Measurements from ENCODE around the gene SCAF1.

The SCAF1 gene

DNA sequence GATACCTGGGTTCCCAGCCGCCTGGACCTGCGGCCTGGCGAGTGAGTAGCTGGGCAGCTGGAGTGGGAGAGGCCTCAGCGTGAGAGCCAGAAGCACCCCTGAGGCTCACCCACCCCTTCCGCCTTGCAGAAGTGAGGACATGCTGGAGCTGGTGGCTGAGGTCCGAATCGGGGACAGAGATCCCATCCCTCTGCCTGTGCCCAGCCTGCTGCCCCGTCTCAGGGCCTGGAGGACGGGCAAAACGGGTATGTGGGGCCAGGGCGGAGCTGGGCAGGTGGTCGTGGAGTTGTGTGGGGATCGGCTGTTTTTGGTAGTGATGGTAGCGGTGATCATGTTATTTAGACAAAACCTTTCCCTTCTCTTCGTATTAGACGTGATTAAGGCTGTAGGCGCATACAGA, 4.6 kb downstream of the SCAF1 start:
- no peak for DNase-seq

GRCh38 chr19:49651029-49651819, 9.2 kb downstream of the SCAF1 start:
- DNase-seq: no peak

GRCh38 chr19:49651820-49652550, 10.0 kb downstream of the SCAF1 start:
- DNase-seq: no peak

GRCh38 chr19:49652551-49653465, 10.8 kb downstream of the SCAF1 start:
- no peak for DNase-seq

DNA sequence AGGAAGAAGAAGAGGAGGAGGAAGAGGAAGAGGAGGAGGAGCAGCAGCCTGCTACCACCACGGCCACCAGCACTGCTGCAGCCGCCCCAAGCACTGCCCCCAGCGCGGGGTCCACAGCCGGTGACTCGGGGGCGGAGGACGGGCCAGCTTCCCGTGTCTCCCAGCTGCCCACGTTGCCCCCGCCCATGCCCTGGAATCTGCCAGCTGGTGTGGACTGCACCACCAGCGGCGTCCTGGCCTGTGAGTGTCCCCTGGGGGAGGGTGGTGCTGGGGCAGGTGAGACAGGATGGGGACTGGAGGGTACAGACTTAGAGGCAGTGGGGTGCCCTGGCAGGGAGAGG, 11.4 kb downstream of the SCAF1 start:
- no peak for DNase-seq

DNA sequence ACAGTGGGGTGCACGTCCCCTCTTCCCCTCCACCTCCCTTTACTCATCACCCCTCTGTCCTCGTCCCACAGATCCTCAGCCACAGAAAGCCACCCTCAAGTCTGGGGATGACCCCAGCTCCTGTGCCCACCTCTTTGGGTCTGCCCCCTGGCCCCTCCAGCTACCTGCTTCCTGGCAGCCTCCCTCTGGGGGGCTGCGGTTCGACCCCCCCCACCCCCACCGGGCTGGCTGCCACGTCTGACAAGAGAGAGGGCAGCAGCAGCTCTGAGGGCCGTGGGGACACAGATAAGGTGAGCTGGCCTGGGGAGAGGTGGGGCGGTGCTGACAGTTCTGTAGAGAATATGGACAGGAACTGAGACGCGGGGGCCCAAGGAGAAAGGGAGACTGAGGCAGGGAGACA, 12.6 kb downstream of the SCAF1 start:
- DNase-seq: no peak

DNA sequence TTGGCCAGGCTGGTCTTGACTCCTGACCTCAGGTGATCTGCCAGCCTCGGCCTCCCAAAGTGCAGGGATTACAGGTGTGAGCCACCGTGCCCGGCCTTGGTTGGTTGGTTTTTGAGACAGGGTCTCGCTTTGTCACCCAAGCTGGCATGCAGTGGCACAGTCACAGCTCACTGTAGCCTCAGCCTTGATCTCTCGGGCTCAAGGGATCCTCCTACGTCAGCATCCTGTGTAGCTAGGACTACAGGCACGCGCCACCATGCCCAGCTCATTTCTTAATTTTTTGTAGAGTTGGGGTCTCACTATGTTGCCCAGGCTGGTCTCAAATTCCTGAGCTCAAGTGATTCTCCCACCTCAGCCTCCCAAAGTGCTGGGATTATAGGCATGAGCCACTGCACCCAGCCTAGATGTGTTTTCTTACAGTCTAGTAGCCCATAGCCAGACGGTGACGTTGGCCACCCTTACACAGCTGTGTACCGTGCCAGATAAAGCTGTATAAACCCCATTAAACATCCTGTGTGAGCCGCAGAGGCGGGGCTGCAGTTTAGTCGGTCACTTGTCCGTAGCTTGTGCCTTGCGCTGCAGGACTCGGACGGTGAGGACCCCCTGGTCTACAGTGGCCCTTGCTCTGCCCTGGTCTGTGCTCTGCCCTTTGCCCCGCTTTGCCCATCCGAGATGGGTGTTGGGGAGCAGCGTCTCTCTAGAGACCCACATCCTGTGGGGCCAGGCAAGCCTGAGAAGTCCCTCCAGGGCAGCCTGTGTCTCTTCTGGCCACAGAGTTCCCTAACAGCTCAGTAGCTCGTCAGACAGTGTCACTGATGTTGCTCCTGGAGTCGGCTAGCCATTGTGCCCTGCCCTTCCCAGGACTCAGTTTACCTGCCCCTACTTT, 13.8 kb downstream of the SCAF1 start:
- no peak for DNase-seq

- no peak for DNase-seq
Observed at GRCh38 chr19:49656456-49657109, 14.6 kb downstream of the SCAF1 start.

DNA sequence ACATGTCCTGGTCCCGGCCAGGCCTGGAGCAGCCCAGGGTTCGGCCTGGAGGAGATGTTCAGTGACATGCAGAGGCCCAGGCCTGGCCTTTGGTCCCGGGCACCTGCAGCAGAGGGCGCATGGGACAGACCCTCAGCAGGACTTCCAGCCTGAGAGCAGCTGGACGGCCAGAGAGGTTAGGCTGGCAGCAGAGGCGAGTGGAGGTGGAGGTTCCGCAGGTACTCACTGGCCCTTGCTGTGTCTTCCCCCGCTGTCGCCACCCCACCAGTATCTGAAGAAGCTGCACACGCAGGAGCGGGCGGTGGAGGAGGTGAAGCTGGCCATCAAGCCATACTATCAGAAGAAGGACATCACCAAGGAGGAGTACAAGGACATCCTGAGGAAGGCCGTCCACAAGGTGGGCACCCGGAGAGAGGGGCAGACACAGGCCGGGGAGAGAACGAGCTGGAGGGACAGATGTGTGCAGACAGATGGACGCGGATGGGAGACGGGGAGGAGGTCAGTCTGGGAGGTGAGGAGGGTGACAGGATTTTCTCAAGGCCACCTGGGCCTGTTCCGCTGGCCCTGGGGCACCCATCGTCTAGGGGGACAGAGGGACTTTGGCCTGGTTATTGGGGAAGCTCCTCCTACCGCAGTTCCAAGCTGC, 15.6 kb downstream of the SCAF1 start:
- DNase-seq: no peak

DNA sequence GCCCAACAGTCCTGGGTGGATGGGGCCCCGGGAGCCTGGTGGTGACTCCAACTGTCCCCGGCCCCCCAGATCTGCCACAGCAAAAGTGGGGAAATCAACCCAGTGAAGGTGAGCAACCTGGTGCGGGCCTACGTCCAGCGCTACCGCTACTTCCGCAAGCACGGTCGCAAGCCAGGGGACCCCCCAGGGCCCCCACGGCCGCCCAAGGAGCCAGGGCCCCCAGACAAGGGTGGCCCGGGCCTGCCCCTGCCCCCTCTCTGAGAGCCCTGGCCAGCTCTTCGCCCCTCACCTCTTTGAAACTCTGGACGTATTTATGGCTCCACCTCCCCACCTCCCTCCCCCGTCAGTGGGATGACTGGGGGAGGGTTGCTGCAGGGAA, 16.1 kb downstream of the SCAF1 start:
- DNase-seq: no peak

DNA sequence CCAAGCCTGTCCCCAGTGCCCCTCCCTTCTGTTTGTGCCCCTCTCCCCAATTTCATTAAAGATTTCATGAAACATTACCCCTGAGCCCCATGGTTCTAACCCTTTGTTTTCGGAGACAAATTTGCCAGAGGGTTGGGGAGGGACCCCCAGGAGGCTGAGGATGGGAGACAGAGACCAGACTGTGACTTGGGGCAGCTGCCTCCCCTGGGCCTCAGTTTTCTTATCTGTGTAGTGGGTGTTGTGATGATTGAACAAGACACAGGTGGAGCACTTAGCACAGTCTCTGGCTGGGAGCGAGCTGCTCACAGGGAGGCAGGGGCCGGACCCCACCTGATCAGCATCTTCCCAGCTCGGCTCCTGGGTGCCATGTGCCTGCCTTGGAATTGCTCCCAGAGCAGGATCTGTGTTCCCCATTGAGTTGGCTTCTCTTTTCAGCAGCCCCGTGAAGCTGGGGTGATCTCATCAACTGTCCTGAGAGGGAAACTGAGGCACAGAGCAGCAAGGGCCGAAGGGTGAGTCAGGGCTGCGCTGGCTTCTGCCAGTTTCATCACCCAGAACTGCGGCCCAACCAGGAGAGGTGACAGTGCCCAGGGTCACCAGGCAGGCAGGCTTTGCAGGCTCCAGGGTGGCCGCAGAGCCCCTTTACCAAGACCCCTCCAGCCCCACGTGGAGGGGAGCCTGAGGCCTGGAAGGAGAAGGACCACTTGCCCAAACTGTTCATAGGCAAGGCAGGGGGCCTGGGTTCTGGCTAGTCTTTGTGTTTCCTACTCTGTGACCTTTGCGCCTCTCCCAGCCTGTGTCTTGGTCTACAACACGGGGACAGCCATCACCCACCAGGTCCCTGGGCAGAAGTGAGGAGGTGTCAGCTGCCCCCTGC, 16.8 kb downstream of the SCAF1 start:
- no peak for DNase-seq

DNA sequence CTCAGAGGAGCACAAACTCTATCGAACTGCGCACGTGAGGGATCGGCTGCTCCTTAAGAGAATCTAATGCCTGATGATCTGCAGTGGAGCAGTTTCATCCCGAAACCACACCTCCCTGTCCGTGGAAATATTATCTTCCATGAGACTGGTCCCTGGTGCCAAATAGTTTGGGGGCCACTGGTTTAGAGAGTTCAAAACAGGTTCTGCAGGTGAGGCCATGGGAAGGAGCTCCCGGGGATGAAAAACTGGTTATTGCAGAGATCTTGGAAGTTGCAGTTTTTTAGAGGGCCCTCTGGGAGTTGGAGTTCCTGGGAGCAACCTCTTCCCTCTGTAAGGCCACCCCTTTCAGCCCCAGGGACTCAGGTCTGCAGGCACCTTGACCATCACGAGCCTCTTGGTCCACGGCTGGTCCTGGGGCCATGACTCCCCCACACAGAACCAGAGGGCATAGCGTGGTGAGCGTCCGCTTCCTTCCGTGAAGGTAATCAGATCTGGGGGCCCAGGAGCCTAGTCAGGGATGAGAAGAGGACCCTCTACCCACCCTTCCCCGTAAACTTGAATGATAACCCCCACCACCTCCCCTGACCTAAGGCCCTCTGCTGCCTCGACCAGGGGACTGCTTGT, 18.4 kb downstream of the SCAF1 start:
- no peak for DNase-seq

GRCh38 chr19:49662011-49662410, 20.0 kb downstream of the SCAF1 start:
- no peak for DNase-seq

GRCh38 chr19:49663224-49663623, 21.2 kb downstream of the SCAF1 start:
- no peak for DNase-seq

DNA sequence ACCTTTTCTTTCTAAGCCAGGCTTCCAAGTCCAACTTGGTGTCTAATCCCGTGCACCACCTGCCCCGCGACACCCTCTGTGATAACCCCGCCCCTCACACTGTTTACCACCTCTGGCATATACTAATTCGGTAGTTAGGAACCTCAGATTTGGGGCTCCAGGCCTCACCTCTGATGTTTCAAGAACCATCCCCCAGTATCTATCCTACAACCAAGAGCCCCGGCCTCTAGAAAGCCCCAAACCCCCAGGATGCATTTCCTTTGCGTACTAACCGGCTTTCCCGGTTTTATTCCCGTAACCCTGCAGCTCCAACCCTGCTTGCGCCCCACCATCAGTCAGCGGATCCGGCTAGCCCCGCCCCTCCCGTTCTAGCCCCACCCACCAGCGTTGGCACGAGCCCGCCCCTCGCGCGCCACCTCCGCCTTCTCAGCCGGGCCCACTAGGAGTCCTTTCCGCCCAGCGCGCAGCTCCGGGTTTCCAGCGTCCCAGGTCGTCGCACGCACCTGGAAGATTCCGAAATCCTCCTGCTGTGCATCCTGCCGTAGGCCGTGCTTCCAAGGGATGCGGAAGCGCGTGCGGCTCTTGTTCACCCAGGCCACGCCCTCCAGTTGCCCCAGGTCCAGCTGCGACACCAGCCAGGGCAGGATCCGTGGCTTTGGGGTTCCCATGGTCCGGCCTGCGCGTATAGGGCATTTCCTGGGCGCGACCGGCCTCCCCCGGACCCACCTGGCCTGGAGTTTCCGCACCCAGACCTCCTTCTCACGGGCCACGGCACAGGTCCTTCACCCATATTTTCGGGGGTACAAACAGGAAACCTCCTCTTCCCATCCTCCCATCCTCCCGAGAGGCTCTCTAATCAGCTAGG, 22.4 kb downstream of the SCAF1 start:
- peak; percentile 83 to 93 (median 88) for DNase-seq

DNA sequence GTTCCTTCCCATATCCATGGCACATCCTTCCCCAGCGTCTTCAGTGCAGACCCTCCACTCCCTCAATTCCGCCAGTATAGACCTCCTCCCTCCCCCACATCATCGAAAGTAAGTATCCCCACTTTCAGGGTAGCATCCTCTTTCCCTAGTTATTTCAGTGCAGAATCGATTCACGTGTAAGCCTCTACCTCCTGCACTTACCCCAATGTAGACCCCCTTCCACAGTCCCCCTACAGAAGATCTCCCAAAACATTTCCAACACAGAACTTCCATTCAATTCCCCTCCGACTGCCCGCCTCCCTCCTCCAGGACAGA, 23.0 kb downstream of the SCAF1 start:
- no peak for DNase-seq

DNA sequence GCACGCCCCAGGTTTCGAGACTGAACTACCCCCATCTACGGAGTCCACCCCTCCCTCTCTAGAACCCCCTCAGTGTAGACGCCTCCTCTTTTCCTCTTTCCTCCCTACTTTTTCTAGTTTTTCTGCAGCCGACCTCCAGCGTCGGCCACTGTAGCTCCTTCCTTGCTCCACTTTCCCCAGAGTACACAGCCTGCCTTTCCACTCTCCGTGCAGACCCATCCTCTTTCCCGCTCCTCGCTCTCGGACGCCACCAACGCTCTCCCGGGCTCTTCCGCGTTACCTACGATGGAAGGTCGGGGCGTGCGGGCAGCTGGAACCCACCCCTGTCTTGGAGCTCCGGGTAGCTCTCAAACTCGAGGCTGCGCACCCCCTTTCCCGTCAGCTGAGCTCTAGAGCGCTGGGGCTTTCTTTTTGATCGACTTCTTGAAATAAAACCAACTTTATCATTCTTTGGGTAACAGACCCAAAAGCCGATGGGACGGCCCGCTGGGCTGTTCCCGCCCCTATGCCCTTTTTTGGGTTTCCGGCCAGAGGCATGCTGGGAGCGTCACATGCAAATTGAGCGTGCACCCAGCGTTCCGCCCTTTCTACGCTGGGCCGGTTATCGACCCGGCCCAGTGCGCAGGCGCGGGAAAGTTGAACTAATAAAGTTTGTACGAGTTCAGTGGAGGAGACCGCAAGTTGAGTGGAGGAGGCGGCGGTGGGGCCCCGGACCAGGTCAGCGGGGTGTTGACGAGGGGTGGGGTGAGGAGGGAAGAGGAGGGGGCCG, 23.5 kb downstream of the SCAF1 start, which contains the start of the genes BCL2L12 and IRF3:
Gene BCL2L12 (plus strand): TSS at position 583 of the 769 bp plus-strand sequence. CDS start 760 bp downstream, outside the sequence.
Gene IRF3 (minus strand): TSS at position 507 of the 769 bp plus-strand sequence. CDS start 1,019 bp downstream, outside the sequence.
- peak; percentile 97 to 100 (median 99) for DNase-seq

DNA sequence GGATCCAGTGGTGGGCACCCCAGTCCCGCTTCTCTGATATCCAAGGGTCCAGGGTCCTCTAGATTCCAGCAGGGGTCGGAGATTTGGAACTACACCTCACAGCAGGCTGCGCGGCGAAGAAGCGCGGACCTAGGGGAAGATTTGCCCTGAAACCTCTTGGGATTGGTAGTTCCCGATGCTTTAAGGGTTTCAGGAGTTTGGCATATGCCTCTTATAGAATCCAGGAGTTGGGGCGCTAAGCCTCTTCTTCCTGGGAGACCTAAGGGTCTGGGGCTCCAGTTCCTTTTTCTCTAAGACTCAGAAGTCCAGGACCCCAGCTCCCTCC, 24.1 kb downstream of the SCAF1 start:
- no peak for DNase-seq
